Stimulated activated CD8-positive, alpha-beta memory T cell treated with anti-CD3 and anti-CD28 coated beads, Interleukin-7, amount 100 ng/mL, for 48 hours (primary cell): Measurements from ENCODE around the gene ZNF283.
"Not testable (repeated sequence)": the region's sequence is repeated elsewhere in the genome, so short reads cannot be mapped to it uniquely, and the experiment has no call there.

Experiments used
- DNase-seq, 2 donors: peaks; one replicate each; pipeline ENCODE4 v3.0.0-alpha.2; 2020; ENCODE audit warnings: low read depth in 1 of 2; ENCODE audit errors: extremely low read depth in 1 of 2

ZNF283 gene

DNA sequence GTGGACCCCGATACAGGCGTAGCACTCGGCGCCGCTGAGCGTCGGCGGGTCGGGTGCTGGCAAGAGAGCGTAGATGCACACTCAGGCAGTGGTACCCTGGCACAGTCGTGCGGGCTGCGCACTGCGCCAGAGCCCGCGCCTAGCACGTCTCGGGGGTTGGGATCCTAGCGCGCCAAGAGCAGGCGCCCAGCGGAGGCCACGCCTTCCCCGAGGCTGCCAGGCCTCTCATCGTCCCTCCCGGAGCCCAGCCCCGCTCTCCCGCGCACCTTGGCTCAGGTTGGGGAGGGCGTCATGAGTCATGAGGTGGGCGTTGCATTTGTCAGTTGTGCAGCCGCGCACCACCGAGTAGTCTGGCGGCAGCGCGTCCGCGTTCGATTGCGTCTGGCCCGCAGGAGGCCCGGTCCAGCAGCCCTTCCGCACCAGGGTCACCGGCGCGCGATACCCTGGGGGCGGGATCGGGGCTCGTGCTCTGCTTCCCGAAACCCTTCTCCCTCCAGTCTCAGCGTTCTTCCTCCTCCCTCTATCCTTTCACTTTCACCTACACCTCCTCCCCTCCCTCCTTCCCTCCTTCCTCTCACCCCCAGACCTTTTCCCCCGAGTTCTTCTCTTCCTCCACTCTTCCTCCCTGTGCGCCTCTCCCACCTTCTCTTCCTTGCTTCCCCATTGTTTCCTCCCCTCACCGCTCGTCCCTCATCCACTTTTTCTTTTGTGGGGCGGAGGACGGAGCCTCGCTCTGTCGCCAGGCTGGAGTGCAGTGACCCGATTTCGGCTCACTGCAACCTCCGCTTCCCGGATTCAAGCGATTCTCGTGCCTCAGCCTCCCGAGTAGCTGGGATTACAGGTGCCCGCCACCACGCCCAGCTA, 28.3 kb upstream of the ZNF283 start:
- DNase-seq, result peak in 1 of 2 donors; percentile 77

DNA sequence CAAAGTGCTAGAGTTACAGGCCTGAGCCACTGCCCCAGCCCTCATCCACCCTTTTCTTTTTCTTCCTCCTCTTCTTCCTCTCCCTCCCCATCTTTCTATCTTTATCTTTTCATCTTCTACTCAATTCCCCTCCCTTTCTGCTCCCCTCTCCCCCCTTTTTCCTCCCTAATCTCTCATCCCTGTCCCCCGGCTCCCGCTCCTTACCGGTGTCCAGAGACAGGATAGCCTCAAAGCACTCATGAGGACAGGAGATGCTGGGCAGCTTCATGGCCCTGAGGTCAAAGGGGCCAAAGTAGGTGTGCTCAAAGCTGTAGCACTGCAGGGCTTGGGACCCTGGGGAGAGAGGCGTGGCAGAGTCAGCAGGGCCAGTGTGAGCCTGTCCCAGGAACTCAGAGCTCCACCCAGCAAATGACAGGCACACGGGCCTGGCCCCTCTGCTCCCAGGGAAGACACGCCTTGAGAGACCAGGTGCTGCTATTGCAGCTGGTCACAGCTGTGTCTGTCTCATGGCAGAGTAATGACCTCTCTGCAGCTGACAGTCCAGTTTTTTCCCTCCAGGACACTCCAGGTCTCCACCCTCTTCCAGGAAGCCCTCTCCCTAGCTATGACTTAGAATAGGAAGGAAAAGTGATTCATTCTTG, 27.5 kb upstream of the ZNF283 start:
- DNase-seq, result no peak

DNA sequence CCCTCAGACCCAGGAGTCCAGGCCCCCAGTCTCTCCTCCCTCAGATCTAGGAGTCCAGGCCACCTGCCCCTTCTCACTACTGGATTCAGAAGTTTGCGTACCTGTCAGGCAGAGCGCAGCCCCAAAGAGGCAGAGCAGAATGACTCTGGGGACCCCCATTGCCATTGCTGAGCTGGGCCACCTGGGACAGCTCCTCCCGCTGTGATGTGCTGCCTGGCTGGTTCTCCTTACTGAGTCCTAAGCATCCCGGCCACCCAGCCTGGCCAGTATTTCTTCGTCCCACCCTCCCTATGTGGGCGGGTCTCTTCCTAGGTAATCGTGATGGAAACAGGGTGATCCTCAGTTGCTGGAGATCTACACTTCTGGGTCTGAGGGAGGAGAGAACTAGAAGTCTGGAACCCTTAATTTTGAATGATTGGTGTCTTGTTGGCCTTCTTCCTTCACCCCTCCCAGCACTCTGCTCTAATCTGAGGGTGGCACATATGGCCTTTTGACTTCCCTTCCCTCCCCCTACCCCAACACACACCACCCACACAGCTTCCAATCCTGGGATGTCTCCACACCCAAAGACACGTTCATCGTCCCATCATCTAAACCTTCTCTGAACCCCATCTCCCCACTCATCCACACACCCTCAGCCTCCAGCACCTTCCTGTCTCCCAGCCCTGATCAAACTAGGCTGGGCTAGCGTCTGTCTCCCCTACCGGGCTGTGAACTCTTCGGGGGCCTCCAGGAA, 24.7 kb upstream of the ZNF283 start, which contains the start of gene LYPD5:
TSS of gene LYPD5 (minus strand) at position 232 of the 736 bp plus-strand sequence. CDS start at position 165, 67 bp downstream.
- no peak for DNase-seq

DNA sequence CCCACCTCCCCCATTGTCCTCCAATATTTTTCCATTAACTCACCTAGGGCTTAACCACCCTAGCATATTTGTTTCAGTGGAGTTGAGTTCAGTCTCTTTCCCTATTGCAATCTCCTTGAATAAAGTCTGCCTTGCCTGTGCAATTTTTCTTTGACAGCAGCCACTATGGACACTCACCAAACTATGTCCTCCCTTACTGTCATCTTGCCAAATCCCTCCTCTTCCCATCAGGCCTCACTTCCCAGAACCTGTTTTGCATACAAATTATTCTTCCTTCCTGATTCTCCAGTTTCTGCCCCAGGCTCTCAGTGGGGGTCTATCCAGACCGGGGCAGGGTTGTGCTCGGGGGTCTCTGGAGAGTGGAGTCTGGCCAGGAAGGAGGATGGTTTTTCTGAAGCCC, 22.7 kb upstream of the ZNF283 start:
- no peak for DNase-seq

DNA sequence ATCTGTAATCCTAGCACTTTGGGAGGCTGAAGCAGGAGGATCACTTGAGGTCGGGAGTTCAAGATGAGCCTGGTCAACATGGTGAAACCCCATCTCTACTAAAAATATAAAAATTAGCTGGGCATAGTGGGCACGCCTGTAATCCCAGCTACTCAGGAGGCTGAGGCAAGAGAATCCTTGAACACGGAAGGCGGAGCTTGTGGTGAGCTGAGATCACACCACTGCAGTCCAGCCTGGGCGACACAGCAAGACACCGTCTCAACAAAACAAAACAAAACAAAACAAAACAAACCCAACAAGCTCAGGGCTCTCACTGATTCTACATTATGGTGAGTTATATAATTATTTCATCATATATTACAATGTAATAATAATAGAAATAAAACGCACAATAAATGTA, 20.7 kb upstream of the ZNF283 start:
- not testable (repeated sequence) for DNase-seq

DNA sequence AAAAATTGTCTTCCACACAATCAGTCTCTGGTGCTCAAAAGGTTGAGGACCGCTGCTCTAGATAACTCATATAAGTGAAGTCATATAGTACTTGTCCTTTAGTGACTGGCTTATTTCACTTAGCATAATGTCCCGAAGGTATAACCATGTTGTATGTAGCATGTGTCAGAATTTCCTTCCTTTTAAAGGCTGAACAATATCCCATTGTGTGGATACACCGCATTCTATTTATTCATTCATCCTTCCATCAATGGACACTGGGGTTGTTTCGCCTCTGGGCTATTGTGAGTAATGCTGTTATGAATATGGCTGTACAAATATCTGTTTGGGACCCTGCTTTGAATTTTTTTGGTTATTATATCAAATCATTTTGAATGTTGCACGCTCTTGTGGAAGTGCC, 20.3 kb upstream of the ZNF283 start:
- DNase-seq, result no peak

DNA sequence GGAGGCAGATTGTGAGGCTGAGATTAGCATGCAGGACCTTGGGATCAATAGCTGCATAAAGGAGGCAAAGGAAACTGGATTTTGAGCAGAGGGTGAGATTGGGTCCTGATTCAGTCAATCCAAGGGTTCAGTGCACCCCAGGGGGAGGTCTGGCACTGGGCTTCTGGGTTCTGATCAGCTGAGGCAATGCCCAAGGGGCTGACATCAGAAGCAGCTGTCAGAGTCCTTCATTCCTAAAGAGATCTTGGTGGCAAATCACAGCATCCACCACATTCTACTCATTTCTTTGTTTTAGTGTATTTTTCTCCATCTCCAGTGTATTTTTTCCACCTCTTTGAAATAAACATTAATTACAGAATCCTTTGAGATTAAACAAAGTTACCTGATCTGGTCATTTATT, 19.5 kb upstream of the ZNF283 start:
- DNase-seq, result no peak

DNA sequence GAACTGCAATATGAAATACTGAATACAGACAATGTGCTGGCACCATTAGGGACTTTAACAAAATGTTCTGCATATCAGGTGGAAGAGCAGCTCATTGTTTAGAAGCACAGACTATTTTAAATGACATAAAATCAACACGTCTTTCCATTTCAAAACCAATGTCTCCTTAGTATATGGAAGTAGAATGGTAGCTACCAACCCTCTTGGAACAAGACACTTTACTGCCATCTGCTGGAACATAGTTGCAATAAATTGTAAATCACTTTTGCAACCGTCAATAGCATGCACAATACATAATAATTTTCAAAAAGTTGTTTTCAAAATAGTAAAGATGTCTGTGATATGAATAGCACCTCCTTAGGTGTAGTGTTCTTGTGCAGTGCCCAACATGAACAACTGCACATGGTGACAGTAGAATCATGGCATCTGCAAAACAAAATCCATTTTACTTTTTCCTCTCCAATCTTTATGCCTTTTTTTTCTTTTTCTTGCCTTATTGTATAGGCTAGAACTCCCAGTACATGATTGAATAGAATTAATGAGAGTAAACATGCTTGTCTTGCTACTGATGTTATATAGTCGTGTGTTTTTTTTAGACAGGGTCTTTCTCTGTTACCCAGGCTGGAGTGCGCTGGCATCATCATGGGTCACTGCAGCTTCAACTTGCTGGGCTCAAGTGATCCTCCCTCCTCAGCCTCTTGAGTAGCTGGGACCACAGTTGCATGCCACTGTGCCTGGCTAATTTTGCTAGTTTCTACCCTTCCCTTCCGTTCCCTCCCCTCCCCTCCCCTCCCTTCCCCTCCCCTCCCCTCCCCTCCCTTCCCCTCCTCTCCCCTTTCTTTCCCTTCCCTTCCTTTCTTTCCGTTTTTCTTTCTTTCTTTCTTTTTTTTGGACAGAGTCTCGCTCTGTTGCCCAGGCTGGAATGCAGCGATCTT, 17.1 kb upstream of the ZNF283 start:
- DNase-seq, result no peak

DNA sequence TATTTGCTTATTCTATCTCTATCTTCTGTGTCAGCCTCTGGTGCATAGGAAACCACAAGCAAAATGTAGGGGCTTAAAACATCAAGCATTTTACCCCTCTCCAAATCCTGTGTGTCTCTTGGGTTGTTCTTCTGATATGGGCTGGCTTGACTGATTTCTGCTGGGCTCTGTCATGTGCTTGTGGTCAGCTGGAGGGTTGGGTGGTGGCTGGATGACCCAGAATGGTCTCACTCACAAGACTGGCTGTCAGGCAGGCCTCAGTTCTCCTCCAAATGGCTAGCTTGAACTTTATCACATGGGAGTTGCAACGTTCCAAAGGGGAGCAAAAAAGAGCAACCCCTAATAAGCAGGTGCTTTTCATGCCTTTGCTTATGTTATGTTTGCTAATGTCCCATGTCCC, 15.3 kb upstream of the ZNF283 start:
- DNase-seq, result no peak

DNA sequence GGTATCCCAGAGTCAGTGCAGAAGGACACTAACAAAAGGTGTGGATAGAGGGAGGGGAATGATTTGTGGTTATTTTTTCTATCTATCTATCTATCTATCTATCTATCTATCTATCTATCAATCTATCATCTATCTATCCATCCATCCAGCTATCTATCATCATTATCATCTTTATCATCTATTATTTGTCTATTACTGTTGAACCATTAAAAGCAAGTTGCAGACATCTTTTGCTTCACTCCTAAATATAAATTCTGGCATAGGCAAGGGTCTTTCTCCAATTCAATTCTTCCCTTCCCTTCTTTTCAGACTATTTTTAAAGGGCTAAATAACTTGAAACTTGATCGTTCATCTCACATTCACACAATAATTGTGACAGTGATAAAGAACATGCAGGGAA, 14.9 kb upstream of the ZNF283 start:
- no peak for DNase-seq

DNA sequence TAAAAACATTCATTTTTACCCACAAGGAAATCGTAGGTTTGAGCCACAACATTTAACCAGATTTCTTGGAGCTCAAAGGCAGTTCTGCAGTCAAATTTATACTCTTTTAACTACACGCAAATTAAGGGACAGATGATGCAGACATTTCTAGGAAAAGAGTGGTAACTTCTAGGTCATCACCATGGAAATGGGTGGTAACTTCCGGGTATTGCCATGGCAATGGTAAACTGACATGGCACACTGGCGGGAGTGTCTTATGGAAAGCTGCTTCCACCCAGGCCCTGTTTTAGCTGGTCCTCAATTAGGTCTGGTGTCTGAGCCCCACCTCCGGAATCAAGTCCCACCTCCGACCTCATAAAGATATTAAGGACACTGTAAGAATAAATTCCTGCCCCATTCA, 14.4 kb upstream of the ZNF283 start:
- DNase-seq, result no peak

DNA sequence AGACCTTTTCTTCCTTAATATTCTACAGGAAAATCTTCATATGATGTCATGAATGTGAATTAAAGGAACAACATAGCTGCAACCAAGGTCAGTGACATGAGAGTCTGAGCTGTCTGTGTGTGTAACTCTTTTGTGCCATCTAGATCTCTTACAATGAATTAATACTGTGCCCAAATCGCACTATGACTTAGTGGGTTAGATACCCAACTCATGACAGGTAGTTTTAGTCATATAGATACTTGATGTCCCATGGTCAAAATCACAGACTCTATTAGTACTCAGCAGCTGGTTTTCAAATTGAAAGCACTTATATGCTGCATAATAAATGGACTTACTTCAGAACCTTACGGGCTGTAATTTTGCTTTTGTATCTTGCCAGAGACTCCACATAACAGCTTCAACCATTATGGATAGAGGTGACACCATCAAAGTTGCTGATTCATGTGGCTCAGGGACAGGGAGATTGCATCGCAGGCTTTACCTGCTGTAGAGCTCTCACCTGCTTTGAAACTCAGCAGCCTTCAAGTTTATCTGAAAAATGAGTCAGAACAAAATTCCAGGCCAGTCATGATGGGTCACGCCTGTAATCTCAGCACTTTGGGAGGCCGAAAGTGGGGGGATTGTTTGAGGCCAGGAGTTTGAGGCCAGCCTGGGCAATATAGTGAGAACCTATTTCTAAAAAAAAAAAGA, 12.3 kb upstream of the ZNF283 start:
- no peak for DNase-seq

DNA sequence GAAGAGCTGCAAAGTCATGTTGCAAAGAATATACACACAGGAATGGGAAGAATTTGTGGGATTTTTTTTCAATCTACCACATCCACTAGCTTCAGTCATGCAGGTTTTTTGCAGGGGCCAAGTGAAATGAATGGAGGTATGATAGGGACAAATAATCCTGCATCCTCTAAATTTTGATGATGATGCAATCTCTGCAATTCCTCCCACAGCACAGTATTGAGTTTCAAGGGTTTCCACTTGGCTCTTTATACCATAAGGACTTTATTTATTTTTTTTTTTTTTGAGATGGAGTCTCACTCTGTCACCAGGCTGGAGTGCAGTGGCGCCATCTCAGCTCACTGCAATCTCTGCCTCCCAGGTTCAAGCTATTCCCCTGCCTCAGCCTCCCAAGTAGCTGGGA, 9.7 kb upstream of the ZNF283 start:
- not testable (repeated sequence) for DNase-seq

DNA sequence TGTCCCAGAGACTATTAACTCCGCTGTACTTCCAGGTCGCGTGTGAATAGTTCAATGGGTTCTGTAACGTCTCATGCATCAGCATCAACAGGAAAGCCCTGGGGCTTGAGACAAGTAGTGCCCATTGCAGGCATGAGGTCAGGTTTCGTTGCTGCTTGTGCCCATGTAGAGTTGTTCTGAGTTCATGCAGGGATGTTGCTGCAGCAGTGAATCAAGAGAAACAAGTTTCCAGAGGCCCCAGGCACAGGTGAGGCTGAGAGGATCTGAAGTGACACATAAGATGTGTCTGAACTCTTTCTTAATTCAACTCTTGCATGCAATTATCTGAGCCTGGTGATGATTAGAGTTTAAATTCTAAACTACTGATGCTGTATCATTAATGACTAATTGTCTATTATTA, 8.6 kb upstream of the ZNF283 start:
- DNase-seq, result no peak

DNA sequence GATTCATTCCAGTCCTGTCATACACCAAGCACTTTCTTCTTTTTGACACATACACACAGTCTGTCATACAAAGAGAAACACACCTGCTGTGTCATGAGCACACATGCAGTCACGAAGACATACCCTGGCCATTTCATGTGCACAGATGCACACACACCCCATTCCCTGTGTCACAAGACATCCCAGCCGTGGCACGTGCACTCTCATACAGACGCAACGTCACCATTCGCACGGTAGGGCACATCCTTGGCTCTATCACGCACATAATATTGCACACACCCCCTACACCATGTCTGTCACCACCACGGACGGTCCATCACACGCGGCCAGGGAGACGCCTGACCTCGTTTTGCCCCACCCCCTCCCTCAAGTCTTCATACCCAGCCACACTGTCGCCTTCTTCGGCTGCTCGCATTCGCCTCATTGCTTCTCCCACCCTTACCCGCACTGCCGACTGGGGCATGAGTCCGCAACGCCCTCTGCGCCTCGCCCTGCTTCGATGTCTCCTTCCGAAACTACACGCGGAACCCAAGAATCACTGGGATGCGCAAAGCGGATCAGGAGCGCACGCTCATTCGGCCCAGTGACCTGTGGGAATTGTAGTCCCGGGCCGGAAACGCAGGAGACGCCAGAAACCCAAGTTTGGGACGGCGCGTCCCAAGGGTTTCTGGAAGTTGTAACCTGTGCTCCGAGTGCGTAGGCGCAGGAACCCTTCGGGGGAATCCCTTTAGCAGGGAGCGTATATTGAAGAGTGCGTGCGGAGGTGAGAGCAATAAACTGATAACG, 6.8 kb upstream of the ZNF283 start:
- peak in 1 of 2 donors; percentile 11 for DNase-seq

DNA sequence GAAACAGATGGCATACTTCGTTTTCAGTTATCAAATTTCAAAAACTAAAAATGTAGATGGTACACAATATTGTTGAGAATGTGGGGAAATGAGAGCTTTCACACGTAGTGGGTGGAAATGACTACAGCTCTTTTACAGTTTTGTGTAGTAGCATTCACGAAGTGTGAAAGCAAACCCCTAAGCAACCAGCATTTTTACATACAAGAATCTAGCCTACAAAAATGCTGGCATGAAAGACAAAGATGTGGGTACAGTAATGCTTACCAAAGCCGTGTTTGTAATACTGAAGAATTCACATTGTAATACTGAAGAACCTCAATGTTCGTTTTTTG, 6.3 kb upstream of the ZNF283 start:
- no peak for DNase-seq

DNA sequence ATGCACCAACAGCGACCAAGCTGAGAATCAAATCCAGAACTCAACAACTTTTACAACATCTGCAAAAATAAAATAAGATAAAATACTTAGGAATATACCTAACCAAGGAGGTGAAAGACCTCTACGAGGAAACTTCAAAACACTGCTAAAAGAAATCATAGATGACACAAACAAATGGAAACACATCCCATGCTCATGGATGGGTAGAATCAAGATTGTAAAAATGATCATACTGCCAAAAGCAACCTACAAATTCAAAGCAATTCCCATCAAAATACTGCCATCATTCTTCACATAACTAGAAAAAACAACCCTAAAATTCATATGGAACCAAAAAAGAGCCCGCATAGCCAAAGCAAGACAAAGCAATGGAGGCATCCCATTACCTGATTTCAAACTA, 3.3 kb upstream of the ZNF283 start:
- DNase-seq, result not testable (repeated sequence)

DNA sequence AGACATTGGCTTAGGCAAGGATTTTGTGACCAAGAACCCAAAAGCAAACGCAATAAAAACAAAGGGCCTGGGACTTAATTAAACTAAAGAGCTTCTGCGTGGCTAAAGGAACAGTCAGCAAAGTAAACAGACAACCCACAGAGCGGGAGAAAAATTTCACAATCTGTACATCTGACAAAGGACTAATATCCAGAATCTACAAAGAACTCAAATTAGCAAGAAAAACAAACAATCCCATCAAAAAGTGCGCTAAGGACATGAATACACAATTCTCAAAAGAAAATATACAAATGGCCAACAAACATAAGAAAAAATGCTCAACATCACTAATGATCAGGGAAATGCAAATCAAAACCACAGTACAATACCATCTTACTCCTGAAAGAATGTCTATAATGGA, 2.5 kb upstream of the ZNF283 start:
- DNase-seq, result not testable (repeated sequence)

DNA sequence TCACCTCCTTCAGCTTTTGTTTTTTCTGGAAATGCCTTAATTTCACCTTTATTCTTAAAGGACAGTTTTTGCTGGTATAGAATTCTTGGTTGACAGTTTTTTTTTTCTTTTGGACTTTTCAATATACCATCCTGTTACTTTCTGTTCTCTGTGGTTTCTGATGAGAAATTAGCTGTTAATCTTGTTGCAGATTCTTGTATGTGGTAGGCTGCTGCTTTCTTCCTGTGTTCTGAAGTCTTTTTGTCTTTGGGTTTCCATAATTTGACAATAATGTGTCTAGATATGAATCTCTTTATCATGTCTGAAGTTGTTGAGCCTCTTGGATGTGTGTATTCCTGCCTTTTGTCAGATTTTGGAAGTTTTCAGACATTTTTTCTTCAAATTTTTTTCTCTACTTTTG, 12.0 kb downstream of the ZNF283 start:
- no peak for DNase-seq
